K562 (cell line): ENCODE data around the gene REX1BD. TPM values are rescaled to one million over a fixed set of nuclear protein-coding genes. Genes with fewer than 3 reads are reported as not detected.

Experiments used
- ATAC-seq: fragments of 200-7000 bp; cut with Tn5 transposase; 3 replicates; pipeline ENCODE4 v1.9.1; 2020; ENCODE audit warnings: moderate library complexity
- BruUV-seq: library from RNA; stranded (reverse); fragments of 400-500 nt; replicated peaks from 2 replicates; lab custom pipeline; 2021; lab: Mats Ljungman, UMichigan
- CTCF ChIA-PET: fragments of 300-600 bp; formaldehyde crosslinking; extraction: SDS; loops from one replicate; lab custom pipeline; 2021; ENCODE audit warnings: low intra/inter-chr PET ratio; lab: Yijun Ruan, JAX
- POLR2A ChIA-PET: fragments of 300-600, 350-650 bp; sonication (Branson Sonifier 250); formaldehyde crosslinking; extraction: SDS; loops from one replicate; lab custom pipeline; 2021; ENCODE audit warnings: antibody characterized with exemption, inconsistent platforms; lab: Yijun Ruan, JAX
- DNase-seq, 4 experiments: peaks; one replicate each; pipeline versions ENCODE4 v3.0.0 to v3.0.0-alpha.2; 2011 to 2018; ENCODE audit warnings: low spot score in 3 of 4, mixed read lengths in 3 of 4; ENCODE audit errors: extremely low read depth in 1 of 4
- FAIRE-seq: peaks from 2 replicates; lab custom pipeline; 2011; peaks lifted over from hg19 to GRCh38; lab: Jason Lieb, UNC
- H2AFZ ChIP-seq: 2 replicates; pipeline ENCODE4 v1.6.0; 2011; ENCODE audit warnings: low read depth, low read length, control low read depth, inconsistent platforms
- H3K27ac ChIP-seq: fragments of 200-600 bp; 3 replicates; pipeline ENCODE4 v1.8.0; 2011; ENCODE audit warnings: low read depth, mild to moderate bottlenecking, control low read depth, inconsistent platforms, low read length, moderate library complexity, mixed read lengths; ENCODE audit errors: extremely low read depth
- H3K27me3 ChIP-seq, 2 experiments: fragments of 300-600 bp in 1 of 2; 2 replicates in 1 of 2; 3 replicates in 1 of 2; pipeline versions ENCODE4 v1.6.0 to v1.8.0; 2011; ENCODE audit warnings: inconsistent platforms in 2 of 2, low read length in 2 of 2, mild to moderate bottlenecking in 1 of 2, mixed read lengths in 1 of 2, moderate library complexity in 1 of 2; ENCODE audit not compliant: control insufficient read depth in 2 of 2, insufficient read depth in 2 of 2
- H3K36me3 ChIP-seq: fragments of 300-600 bp; 3 replicates; pipeline ENCODE4 v1.8.0; 2011; ENCODE audit warnings: mild to moderate bottlenecking, low read length, inconsistent platforms; ENCODE audit not compliant: control insufficient read depth, insufficient read depth
- H3K4me1 ChIP-seq, 2 experiments: fragments of 200-600 bp in 1 of 2; replicated peaks in 1 of 2; 2 replicates in 1 of 2; 3 replicates in 1 of 2; pipeline versions ENCODE4 v1.5.1 to v1.8.0; 2011; ENCODE audit warnings: inconsistent platforms in 2 of 2, low read length in 2 of 2, mild to moderate bottlenecking in 1 of 2, mixed read lengths in 1 of 2, moderate library complexity in 1 of 2; ENCODE audit not compliant: control insufficient read depth in 2 of 2, insufficient read depth in 2 of 2
- H3K4me2 ChIP-seq: 2 replicates; pipeline ENCODE4 v1.6.1; 2011; ENCODE audit warnings: low read length, control low read depth, inconsistent platforms, mixed read lengths; ENCODE audit not compliant: insufficient read depth
- H3K4me3 ChIP-seq: fragments of 200-600 bp; sonication (generic), shearing (Covaris generic); 2 replicates; pipeline ENCODE4 v1.5.1; 2016; ENCODE audit warnings: control low read depth, inconsistent platforms
- H3K79me2 ChIP-seq: fragments of 200-600 bp; 3 replicates; pipeline ENCODE4 v1.8.0; 2011; ENCODE audit warnings: low read length, inconsistent platforms; ENCODE audit not compliant: control insufficient read depth, insufficient read depth
- H3K9ac ChIP-seq, 2 experiments: 2 replicates each; pipeline versions ENCODE4 v1.6.0 to v1.6.1; 2011; ENCODE audit warnings: low read depth in 2 of 2, low read length in 2 of 2, control low read depth in 1 of 2, inconsistent platforms in 1 of 2, mild to moderate bottlenecking in 1 of 2, mixed read lengths in 1 of 2; ENCODE audit not compliant: insufficient read depth in 1 of 2
- H3K9me1 ChIP-seq: one replicate; pipeline ENCODE4 v1.6.0; 2011; ENCODE audit warnings: inconsistent platforms, mild to moderate bottlenecking, low read length, moderate library complexity; ENCODE audit not compliant: control insufficient read depth, insufficient read depth
- H3K9me3 ChIP-seq: replicated peaks from 2 replicates; pipeline ENCODE4 v1.5.1; 2011; ENCODE audit warnings: low read depth, low read length, inconsistent platforms; ENCODE audit not compliant: control insufficient read depth, insufficient read depth
- H4K20me1 ChIP-seq: replicated peaks from 2 replicates; pipeline ENCODE4 v1.6.1; 2011; ENCODE audit warnings: low read length, inconsistent platforms, mixed read lengths; ENCODE audit not compliant: control insufficient read depth, insufficient read depth
- EZH2 ChIP-seq: IDR thresholded peaks from 2 replicates; pipeline ENCODE4 v1.6.1; 2012; ENCODE audit warnings: low read depth, mild to moderate bottlenecking, inconsistent platforms, low read length, borderline replicate concordance
- HCFC1 ChIP-seq: IDR thresholded peaks from 2 replicates; pipeline ENCODE4 v1.6.1; 2012; ENCODE audit warnings: low read depth, low read length, improper control_type of control experiment
- IRF2 ChIP-seq: sonication (generic); formaldehyde crosslinking; IDR thresholded peaks from 2 replicates; pipeline ENCODE4 v1.8.1; 2022; ENCODE audit warnings: mild to moderate bottlenecking, missing genetic modification reagents
- NCOA2 ChIP-seq, 2 experiments: fragments of 450-650 bp; IDR thresholded peaks; 2 replicates each; pipeline ENCODE4 v1.6.1; 2018; ENCODE audit warnings: mild to moderate bottlenecking in 2 of 2, moderate library complexity in 1 of 2; ENCODE audit not compliant: partially characterized antibody in 2 of 2
- TOE1 ChIP-seq, 2 experiments: fragments of 450-650 bp in 1 of 2; sonication (generic) in 1 of 2; formaldehyde crosslinking in 1 of 2; IDR thresholded peaks; 2 replicates each; pipeline versions ENCODE4 v1.7.1 to v1.8.0; 2016 to 2022; ENCODE audit warnings: borderline replicate concordance in 2 of 2, mild to moderate bottlenecking in 2 of 2, antibody characterized with exemption in 1 of 2, inconsistent platforms in 1 of 2, low read depth in 1 of 2, missing genetic modification reagents in 1 of 2, moderate library complexity in 1 of 2
- ZBTB1 ChIP-seq: sonication (generic); formaldehyde crosslinking; IDR thresholded peaks from 2 replicates; pipeline ENCODE4 v1.8.1; 2023; ENCODE audit warnings: missing genetic modification reagents, low read depth, mild to moderate bottlenecking, borderline replicate concordance
- ZNF316 ChIP-seq: fragments of 450-650 bp; IDR thresholded peaks from 2 replicates; pipeline ENCODE4 v1.6.1; 2016
- ZNF57 ChIP-seq: fragments of 450-650 bp; formaldehyde crosslinking; IDR thresholded peaks from 2 replicates; pipeline ENCODE4 v1.4.0; 2020; ENCODE audit warnings: mild to moderate bottlenecking, moderate library complexity
- WGBS: fragments of 100-300 bp; shearing (Covaris generic); methylation state at CpG from one replicate; pipeline ENCODE4 v1.1.6; 2016; ENCODE audit warnings: low coverage, mixed read lengths; ENCODE audit not compliant: insufficient coverage; ENCODE audit errors: missing lambda C conversion rate; 5-methylcytosine and 5-hydroxymethylcytosine counted together
- in situ Hi-C: fragments of 300-500 bp; cut with MboI; formaldehyde crosslinking; loops from 4 replicates; pipeline ENCODE4 v1.15.0; 2018; ENCODE audit warnings: inconsistent platforms, mixed read lengths
- intact Hi-C: fragments of 100-400 bp; cut with micrococcal nuclease; formaldehyde crosslinking; loops from 2 replicates; pipeline ENCODE4 v1.14.2; 2022
- polyA plus RNA-seq, 8 experiments: library from polyadenylated mRNA; depleted of rRNA in 4 of 8; stranded (reverse) in 5 of 8; unstranded in 3 of 8; fragments of >200 nt; fragmentation: Nextera tagmentation in 2 of 8; fragmentation: Illumina TruSeq in 1 of 8; extraction: Ambion mirVana in 2 of 8; extraction: Trizol in 1 of 8; gene quantifications; 2 replicates each; pipeline versions ENCODE4 v1.2.1 to v1.2.3, GENCODE V29; 2011 to 2014; ENCODE audit warnings: inconsistent platforms in 1 of 8, missing spikeins in 1 of 8
- total RNA-seq, 7 experiments: library from RNA; depleted of rRNA in 6 of 7; stranded (reverse); fragments of >200 nt in 6 of 7; fragmentation: Illumina TruSeq in 2 of 7; extraction: Trizol in 2 of 7; gene quantifications; 2 replicates each; pipeline versions ENCODE4 v1.2.1 to v1.2.3, GENCODE V29; 2011 to 2021; ENCODE audit warnings: low replicate concordance in 1 of 7
- TF ChIP-seq, protein P1 (sequence below), 2 experiments: fragments of 450-650 bp; IDR thresholded peaks; 2 replicates each; pipeline ENCODE4 v1.6.1; 2016; ENCODE audit warnings: mild to moderate bottlenecking in 2 of 2, borderline replicate concordance in 1 of 2, low read depth in 1 of 2, moderate library complexity in 1 of 2
- TF ChIP-seq, protein P2 (sequence below), 3 experiments: fragments of 200-800 bp in 1 of 3; sonication (Bioruptor generic) in 1 of 3; sonication (generic) in 1 of 3; formaldehyde crosslinking in 1 of 3; IDR thresholded peaks; 2 replicates each; pipeline versions ENCODE4 v1.6.1 to v1.8.0; 2016 to 2022; ENCODE audit warnings: mild to moderate bottlenecking in 2 of 3, missing compliant biosample characterization in 2 of 3, missing genetic modification characterization in 2 of 3, missing genetic modification reagents in 1 of 3

REX1BD gene
- total and polyA plus RNA-seq, 9 of the 15 experiments (the other 6 are each of a cell fraction or from before 2014, with no cell fraction given) = 1.9 to 136 (median 13.8) TPM

DNA sequence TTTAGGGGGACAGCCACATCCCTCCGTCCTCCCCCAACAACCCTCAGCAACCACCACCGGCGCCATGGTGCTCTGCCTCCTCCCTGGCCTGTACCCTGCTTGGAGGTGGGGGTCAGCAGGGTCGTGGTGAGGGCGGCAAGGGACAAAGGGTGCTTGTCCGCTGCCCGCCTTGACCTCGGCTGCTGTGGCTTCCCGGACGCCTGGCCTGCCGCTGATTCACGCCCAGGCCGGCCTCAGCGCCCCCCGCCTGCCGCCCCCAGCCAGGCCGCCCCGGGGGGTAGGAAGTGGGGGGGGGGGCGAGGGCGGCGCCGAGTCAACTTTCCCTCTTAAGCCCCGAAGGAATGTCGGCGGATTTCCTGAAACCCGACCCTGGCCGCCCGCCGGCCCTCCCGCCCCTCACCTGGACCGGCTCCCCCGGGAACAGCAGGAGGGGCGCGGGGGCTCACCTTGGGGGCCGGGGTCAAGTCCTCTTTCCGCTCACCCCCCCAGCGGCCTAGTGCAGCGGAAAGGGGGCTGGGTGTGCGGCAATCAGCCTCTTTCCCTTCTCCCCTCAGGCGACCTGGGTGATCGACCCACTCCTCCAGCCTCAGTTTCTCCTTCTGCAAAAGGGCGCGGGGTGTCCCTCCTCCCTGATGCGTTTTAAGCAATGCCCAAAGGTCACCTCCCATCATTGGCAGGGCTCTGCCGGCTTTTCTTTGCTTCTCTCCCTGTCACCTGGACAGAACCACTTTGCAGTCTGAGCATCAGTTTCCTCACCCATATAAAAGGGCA is 22.1 kb downstream of the REX1BD start:
- POLR2A ChIA-PET = interaction anchor here (1.0 kb wide), 1 partner anchor 22 kb away, joined by 3 read pairs; no protein-coding TSS in a partner anchor
- no peak overlapping the region for H3K4me3 ChIP-seq

More for the DNA sequence above, 22.1 kb downstream of the REX1BD start:
- Histone ChIP-seq H3K36me3 (no peaks in the 10 kb centered on the region), H3K4me2 (no peak overlapping the region), H3K79me2 (no peaks in the 10 kb centered on the region), H2AFZ (no peak overlapping the region), H4K20me1 (peaks cover 26% of the 10 kb centered on the region), H3K9me3 (no peaks in the 10 kb centered on the region), H3K9ac (no peak overlapping the region), H3K27me3 (peaks cover 53 to 84% of the 10 kb centered on the region in 2 experiments), H3K4me1 (peaks cover 0 to 58% of the 10 kb centered on the region in 2 experiments; a peak in 2 of 5 replicates)
- no TSS peak for BruUV-seq
- in situ Hi-C loops (no loop called here), intact Hi-C loops (no loop called here)
- DNase-seq = peak in 1 of 4 experiments; percentile 9
- CTCF ChIA-PET = no interaction called here
- 5% methylated on average over 13 of the region's 45 CpGs for WGBS
- FAIRE-seq = no peak
- no peak for TF ChIP-seq ZBTB1 (CRISPR knock-in tag)
- peak; percentile 91; the same call in 1 of the 2 replicates for TF ChIP-seq EZH2
- TF ChIP-seq HCFC1 = no peak
- no peak for TF ChIP-seq NCOA2 (IDR thresholded peaks at IDR 0.05; ENCODE audit: partially characterized antibody in 2 of 2)
- TF ChIP-seq, protein P1, sequence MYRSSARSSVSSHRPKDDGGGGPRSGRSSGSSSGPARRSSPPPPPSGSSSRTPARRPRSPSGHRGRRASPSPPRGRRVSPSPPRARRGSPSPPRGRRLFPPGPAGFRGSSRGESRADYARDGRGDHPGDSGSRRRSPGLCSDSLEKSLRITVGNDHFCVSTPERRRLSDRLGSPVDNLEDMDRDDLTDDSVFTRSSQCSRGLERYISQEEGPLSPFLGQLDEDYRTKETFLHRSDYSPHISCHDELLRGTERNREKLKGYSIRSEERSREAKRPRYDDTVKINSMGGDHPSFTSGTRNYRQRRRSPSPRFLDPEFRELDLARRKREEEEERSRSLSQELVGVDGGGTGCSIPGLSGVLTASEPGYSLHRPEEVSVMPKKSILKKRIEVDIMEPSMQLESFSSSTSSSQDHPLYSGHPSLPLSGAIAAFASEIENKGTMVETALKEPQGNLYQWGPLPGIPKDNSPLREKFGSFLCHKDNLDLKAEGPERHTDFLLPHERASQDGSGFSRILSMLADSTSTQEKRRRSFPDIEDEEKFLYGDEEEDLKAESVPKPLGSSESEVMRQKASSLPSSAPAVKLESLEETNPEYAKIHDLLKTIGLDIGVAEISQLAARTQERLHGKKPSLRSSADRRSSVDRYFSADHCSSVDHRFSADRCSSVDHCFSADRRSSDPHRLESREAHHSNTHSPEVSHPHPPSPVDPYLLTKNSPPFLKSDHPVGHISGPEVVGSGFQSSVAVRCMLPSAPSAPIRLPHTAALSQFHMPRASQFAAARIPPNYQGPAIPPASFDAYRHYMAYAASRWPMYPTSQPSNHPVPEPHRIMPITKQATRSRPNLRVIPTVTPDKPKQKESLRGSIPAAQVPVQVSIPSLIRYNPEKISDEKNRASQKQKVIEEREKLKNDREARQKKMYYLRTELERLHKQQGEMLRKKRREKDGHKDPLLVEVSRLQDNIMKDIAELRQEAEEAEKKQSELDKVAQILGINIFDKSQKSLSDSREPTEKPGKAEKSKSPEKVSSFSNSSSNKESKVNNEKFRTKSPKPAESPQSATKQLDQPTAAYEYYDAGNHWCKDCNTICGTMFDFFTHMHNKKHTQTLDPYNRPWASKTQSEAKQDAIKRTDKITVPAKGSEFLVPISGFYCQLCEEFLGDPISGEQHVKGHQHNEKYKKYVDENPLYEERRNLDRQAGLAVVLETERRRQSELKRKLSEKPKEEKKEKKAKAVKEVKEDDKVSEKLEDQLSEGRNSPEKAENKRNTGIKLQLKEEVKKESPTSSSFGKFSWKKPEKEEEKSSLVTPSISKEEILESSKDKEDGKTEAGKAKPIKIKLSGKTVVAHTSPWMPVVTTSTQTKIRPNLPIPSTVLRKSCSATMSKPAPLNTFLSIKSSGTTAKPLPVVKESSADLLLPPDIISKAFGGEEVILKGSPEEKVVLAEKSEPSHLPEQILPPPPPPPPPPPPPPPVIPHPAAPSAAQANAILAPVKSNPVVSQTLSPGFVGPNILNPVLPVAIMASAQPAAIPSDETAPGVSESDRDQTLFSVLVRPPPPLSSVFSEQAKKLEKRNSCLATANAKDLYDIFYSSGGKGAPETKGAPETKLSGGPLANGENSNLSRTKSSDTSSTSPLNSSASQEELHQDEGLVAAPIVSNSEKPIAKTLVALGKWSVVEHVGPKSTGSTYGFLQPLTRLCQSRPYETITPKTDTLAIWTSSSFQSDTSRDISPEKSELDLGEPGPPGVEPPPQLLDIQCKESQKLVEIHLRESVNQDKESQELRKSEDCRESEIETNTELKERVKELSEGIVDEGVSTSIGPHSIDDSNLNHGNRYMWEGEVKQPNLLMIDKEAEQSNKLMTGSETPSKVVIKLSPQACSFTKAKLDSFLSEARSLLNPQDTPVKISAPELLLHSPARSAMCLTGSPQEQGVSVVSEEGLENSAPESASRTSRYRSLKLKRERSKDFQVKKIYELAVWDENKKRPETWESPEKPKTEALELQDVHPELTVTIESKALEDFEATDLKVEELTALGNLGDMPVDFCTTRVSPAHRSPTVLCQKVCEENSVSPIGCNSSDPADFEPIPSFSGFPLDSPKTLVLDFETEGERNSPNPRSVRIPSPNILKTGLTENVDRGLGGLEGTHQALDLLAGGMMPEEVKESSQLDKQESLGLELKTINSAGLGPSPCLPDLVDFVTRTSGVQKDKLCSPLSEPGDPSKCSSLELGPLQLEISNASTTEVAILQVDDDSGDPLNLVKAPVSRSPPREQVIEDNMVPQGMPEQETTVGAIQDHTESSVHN (IDR thresholded peaks at IDR 0.05; ENCODE audit: borderline replicate concordance in 1 of 2, low read depth in 1 of 2) = no peak
- TF ChIP-seq TOE1 (IDR thresholded peaks at IDR 0.05; ENCODE audit: borderline replicate concordance) = no peak
- TF ChIP-seq TOE1 (CRISPR knock-in tag; IDR thresholded peaks at IDR 0.05; ENCODE audit: borderline replicate concordance, low read depth) = no peak
- no peak for TF ChIP-seq ZNF316
- no peak for TF ChIP-seq IRF2 (CRISPR knock-in tag)
- TF ChIP-seq, protein P2, sequence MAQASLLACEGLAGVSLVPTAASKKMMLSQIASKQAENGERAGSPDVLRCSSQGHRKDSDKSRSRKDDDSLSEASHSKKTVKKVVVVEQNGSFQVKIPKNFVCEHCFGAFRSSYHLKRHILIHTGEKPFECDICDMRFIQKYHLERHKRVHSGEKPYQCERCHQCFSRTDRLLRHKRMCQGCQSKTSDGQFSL (CRISPR knock-in tag; IDR thresholded peaks at IDR 0.05) = 0 out of 2 replicates have a peak, but pooled peaks have one; percentile 24
- TF ChIP-seq, protein P2 (tag; IDR thresholded peaks at IDR 0.05) = no peak
- TF ChIP-seq ZNF57 (CRISPR knock-in tag) = no peak
- TF ChIP-seq, all 486 proteins: peak for 2
- Histone ChIP-seq H3K9me1 (no peaks in the 10 kb centered on the region), H3K27ac (no peak overlapping the region)
- ATAC-seq = no peak
